GM12873 (cell line): Measurements from ENCODE around the gene SNX30.

Experiments
- TF ChIP-seq, protein P1 (sequence below): IDR thresholded peaks from 2 replicates; pipeline ENCODE4 v1.5.1; 2012; ENCODE audit warnings: low read depth, mild to moderate bottlenecking, moderate library complexity, low read length, control low read depth; ENCODE audit not compliant: insufficient read depth; ENCODE audit errors: missing control alignments

SNX30 gene

DNA sequence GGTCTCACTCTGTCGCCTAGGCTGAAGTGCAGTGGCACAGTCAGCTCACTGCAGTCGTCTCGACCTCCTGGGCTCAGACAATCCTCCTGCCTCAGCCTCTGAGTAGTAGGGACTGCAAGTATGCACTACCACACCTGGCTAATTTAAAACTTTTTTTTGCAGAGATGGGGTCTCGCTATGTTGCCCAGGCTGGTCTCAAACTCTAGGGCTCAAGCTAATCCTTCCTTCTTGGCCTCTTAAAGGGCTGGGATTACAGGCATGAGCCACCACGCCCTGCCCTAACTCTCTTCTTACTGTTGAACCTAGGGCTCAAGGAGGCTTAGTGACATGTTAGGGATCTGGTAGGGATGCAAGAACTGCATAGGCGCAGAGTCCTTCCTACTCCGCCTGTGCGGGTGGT is 65.3 kb downstream of the SNX30 start:
- TF ChIP-seq, protein P1, sequence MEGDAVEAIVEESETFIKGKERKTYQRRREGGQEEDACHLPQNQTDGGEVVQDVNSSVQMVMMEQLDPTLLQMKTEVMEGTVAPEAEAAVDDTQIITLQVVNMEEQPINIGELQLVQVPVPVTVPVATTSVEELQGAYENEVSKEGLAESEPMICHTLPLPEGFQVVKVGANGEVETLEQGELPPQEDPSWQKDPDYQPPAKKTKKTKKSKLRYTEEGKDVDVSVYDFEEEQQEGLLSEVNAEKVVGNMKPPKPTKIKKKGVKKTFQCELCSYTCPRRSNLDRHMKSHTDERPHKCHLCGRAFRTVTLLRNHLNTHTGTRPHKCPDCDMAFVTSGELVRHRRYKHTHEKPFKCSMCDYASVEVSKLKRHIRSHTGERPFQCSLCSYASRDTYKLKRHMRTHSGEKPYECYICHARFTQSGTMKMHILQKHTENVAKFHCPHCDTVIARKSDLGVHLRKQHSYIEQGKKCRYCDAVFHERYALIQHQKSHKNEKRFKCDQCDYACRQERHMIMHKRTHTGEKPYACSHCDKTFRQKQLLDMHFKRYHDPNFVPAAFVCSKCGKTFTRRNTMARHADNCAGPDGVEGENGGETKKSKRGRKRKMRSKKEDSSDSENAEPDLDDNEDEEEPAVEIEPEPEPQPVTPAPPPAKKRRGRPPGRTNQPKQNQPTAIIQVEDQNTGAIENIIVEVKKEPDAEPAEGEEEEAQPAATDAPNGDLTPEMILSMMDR, result no peak

- TF ChIP-seq, protein P1, result no peak
These were observed 67.3 kb downstream of the SNX30 start for GRCh38 chr9:112817860-112818203.

DNA sequence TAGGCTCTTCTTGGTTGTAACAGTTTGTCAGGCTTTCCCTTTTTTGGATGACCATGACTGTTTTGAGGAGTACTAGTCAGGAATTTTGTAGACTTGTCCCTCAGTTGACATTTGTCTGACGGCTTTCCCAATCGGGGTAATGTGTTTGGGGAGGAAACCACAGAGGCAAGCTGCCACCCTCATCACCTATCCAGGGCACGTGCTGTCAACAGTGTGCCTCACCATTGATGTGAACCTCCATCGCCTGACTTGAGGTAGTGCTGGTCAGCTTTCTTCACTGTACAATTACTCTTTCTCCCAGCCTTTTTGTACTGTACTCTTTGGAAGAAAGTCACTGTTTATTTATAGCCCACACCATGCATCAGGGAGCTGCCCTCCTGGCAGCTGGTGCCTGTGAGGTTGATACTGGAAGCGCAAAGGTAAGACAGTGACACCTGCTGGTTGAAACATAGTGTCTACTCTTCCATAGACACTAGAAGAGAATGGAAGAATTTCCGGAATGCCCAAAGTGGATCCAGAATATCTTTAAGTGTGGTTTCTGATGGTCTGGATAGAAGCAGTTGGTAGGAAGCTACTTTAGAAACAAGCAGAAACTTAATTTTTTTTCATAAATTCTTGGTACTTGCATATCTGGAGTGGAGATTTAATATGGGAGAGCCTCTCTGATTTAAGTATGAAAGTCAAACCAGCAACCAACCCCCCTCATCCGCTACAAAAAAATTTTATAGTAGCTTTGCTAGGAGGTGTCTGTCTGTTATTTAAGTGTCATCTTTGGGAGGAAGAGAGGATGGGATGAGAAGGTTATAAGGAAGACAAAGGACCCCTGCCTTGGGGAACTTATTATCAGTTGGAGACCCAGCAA is 69.3 kb downstream of the SNX30 start:
- TF ChIP-seq, protein P1, result peak; percentile 81

- TF ChIP-seq, protein P1, result no peak
These were observed 70.3 kb downstream of the SNX30 start for GRCh38 chr9:112820881-112821280.

GRCh38 chr9:112822618-112823017 is 72.1 kb downstream of the SNX30 start:
- TF ChIP-seq, protein P1, result no peak

DNA sequence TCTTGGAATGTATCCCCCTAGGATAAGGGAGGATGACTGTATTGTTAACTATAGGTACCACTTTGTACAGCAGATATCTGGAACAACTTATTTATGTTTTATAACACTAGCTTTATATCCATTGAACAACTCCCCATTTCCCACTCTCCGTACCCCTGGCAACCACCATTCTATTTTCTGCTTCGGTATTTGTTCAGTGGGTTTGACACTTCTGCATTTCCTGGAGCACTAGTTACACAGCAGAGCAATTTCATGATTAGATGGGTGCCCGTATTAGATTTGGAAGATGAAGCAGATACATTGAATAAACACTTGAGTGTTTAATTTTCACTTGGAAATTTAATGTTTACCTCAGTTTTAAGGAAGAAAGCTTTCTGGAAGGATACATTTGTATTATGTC is 72.7 kb downstream of the SNX30 start:
- TF ChIP-seq, protein P1, result no peak

GRCh38 chr9:112831281-112831851 is 80.8 kb downstream of the SNX30 start:
- TF ChIP-seq, protein P1, result no peak
